Caco-2 (cell line): ENCODE data around the gene PIK3C2G. TPM values are rescaled to one million over a fixed set of nuclear protein-coding genes. Genes with fewer than 3 reads are reported as not detected.

Source experiments
- BruUV-seq: library from RNA; stranded (reverse); fragments of 400-500 nt; replicated peaks from 2 replicates; lab custom pipeline; 2021; lab: Mats Ljungman, UMichigan
- CTCF ChIA-PET: fragments of 300-600 bp; sonication (Branson Sonifier 250); formaldehyde crosslinking; loops from one replicate; lab custom pipeline; 2022; ENCODE audit warnings: antibody characterized with exemption; lab: Charles Lee
- POLR2A ChIA-PET: fragments of 300-600 bp; sonication (Branson Sonifier 250); formaldehyde crosslinking; loops from one replicate; lab custom pipeline; 2022; ENCODE audit warnings: antibody characterized with exemption; lab: Charles Lee
- DNase-seq, 2 experiments: peaks; one replicate each; pipeline versions ENCODE4 v3.0.0 to v3.0.0-alpha.2; 2020 to 2022
- H3K27me3 ChIP-seq: replicated peaks from 2 replicates; pipeline ENCODE4 v1.6.0; 2011; ENCODE audit warnings: low read length; ENCODE audit not compliant: control insufficient read depth, insufficient read depth
- H3K36me3 ChIP-seq: 2 replicates; pipeline ENCODE4 v1.5.1; 2011; ENCODE audit warnings: low read length; ENCODE audit not compliant: control insufficient read depth, insufficient read depth
- H3K4me1 ChIP-seq: fragments of 250-450 bp; sonication (Bioruptor Pico); 2 replicates; pipeline ENCODE4 v1.5.1; 2020; ENCODE audit warnings: mild to moderate bottlenecking
- H3K4me3 ChIP-seq: 2 replicates; pipeline ENCODE4 v1.5.1; 2011; ENCODE audit warnings: low read depth, mild to moderate bottlenecking, control low read depth, low read length
- H3K9me3 ChIP-seq: fragments of 250-450 bp; sonication (Bioruptor Pico); 2 replicates; pipeline ENCODE4 v1.5.1; 2020; ENCODE audit warnings: mild to moderate bottlenecking, moderate library complexity
- H3K27ac Mint-ChIP-seq: one replicate; pipeline ENCODE4 v1.8.0; 2022; ENCODE audit warnings: mixed read lengths; ENCODE audit not compliant: unreplicated experiment
- H3K27me3 Mint-ChIP-seq: one replicate; pipeline ENCODE4 v1.8.0; 2022; ENCODE audit warnings: mixed read lengths; ENCODE audit not compliant: insufficient read depth, unreplicated experiment
- H3K36me3 Mint-ChIP-seq: one replicate; pipeline ENCODE4 v1.8.0; 2022; ENCODE audit warnings: mild to moderate bottlenecking, mixed read lengths; ENCODE audit not compliant: insufficient read depth, unreplicated experiment
- H3K4me1 Mint-ChIP-seq: one replicate; pipeline ENCODE4 v1.8.0; 2022; ENCODE audit warnings: low read depth, mixed read lengths; ENCODE audit not compliant: unreplicated experiment
- H3K4me3 Mint-ChIP-seq: one replicate; pipeline ENCODE4 v1.8.0; 2022; ENCODE audit warnings: mild to moderate bottlenecking, moderate library complexity, mixed read lengths; ENCODE audit not compliant: unreplicated experiment
- H3K9me3 Mint-ChIP-seq: one replicate; pipeline ENCODE4 v1.8.0; 2022; ENCODE audit warnings: mixed read lengths; ENCODE audit not compliant: unreplicated experiment
- intact Hi-C: fragments of 100-400 bp; cut with micrococcal nuclease; formaldehyde crosslinking; loops from one replicate; pipeline ENCODE4 v1.10.0; 2022; ENCODE audit not compliant: unreplicated experiment
- total RNA-seq: library from RNA; stranded (reverse); gene quantifications from 2 replicates; pipeline ENCODE4 v1.2.3, GENCODE V29; 2022
- TF ChIP-seq, protein P1 (sequence below), 2 experiments: fragments of 200-600 bp in 1 of 2; IDR thresholded peaks; 1 replicate in 1 of 2; 2 replicates in 1 of 2; pipeline versions ENCODE4 v1.5.1 to v1.8.0; 2011 to 2022; ENCODE audit warnings: antibody characterized with exemption in 1 of 2, control low read depth in 1 of 2, inconsistent platforms in 1 of 2, low read depth in 1 of 2, low read length in 1 of 2, mild to moderate bottlenecking in 1 of 2, moderate library complexity in 1 of 2; ENCODE audit not compliant: insufficient read depth in 1 of 2, severe bottlenecking in 1 of 2, unreplicated experiment in 1 of 2

PIK3C2G gene
- total RNA-seq, 1 experiment from 2014 or later = not detected

DNA sequence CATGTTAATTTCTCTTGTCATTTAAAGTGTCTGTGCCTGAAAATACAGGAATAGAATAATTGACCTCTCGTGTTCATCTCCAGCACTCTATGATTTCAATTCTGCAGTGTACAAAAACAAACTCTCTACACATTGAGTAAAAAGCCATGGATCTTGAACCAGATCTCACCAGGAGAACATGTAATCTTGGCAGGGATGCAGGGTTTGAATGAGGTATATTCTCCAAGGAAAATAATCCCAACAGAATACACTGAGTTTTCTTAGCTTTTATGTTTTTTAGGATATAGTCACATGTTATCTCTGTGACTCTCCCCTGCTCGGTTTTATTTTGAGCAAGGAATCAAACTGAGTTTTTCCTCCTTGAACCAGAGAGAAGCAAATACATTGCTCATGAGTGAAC lies 224.7 kb downstream of the PIK3C2G start:
- H3K27ac Mint-ChIP-seq = no peak overlapping the region
- POLR2A ChIA-PET = no interaction called here
- no TSS peak for BruUV-seq

DNA sequence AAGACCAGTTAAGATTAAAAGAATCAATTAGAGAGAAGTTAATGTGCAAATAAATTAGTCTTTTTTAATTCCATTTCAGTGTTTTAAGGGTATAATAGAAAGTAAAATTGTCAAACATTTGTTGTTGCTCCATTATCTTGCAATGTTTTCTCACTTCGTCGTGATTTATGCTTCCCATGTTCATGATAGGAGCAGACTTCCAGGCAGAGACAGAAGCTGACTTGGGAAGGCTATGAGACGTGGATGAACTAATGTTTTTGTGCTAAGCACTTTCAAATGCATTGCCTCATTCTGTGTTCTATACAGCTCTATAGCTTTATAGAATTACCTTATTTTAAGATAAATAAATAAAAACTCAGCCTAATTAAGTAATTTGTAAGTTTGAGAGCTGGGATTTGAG lies 226.2 kb downstream of the PIK3C2G start:
- H3K4me3 Mint-ChIP-seq = no peak overlapping the region
- intact Hi-C loops = no loop called here
- Histone ChIP-seq H3K27me3 (no peaks in the 10 kb centered on the region), H3K4me1 (0 out of 2 replicates have a peak, but pooled peaks cover 3% of the 10 kb centered on the region), H3K9me3 (no peaks in the 10 kb centered on the region), H3K36me3 (no peaks in the 10 kb centered on the region), H3K4me3 (no peak overlapping the region)
- TF ChIP-seq, protein P1, sequence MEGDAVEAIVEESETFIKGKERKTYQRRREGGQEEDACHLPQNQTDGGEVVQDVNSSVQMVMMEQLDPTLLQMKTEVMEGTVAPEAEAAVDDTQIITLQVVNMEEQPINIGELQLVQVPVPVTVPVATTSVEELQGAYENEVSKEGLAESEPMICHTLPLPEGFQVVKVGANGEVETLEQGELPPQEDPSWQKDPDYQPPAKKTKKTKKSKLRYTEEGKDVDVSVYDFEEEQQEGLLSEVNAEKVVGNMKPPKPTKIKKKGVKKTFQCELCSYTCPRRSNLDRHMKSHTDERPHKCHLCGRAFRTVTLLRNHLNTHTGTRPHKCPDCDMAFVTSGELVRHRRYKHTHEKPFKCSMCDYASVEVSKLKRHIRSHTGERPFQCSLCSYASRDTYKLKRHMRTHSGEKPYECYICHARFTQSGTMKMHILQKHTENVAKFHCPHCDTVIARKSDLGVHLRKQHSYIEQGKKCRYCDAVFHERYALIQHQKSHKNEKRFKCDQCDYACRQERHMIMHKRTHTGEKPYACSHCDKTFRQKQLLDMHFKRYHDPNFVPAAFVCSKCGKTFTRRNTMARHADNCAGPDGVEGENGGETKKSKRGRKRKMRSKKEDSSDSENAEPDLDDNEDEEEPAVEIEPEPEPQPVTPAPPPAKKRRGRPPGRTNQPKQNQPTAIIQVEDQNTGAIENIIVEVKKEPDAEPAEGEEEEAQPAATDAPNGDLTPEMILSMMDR (IDR thresholded peaks at IDR 0.05; ENCODE audit: insufficient read depth in 1 of 2, low read depth in 1 of 2, low read length in 1 of 2, severe bottlenecking in 1 of 2, unreplicated experiment in 1 of 2) = no peak
- H3K27ac Mint-ChIP-seq = no peak overlapping the region
- no TSS peak for BruUV-seq
- peaks cover 7% of the 10 kb centered on the region for H3K4me1 Mint-ChIP-seq
- ChIA-PET POLR2A (no interaction called here), CTCF (no interaction called here)
- no peak for DNase-seq
- H3K36me3 Mint-ChIP-seq = no peaks in the 10 kb centered on the region
- no peaks in the 10 kb centered on the region for H3K9me3 Mint-ChIP-seq
- H3K27me3 Mint-ChIP-seq = peaks cover 9% of the 10 kb centered on the region

More for the DNA sequence above, 224.7 kb downstream of the PIK3C2G start:
- CTCF ChIA-PET = no interaction called here
- TF ChIP-seq, protein P1 (IDR thresholded peaks at IDR 0.05; ENCODE audit: insufficient read depth in 1 of 2, low read depth in 1 of 2, low read length in 1 of 2, severe bottlenecking in 1 of 2, unreplicated experiment in 1 of 2) = no peak
- Histone ChIP-seq H3K9me3 (no peaks in the 10 kb centered on the region), H3K27me3 (no peaks in the 10 kb centered on the region), H3K4me3 (no peak overlapping the region), H3K36me3 (no peaks in the 10 kb centered on the region), H3K4me1 (0 out of 2 replicates have a peak, but pooled peaks cover 6% of the 10 kb centered on the region)
- no peaks in the 10 kb centered on the region for H3K36me3 Mint-ChIP-seq
- H3K27me3 Mint-ChIP-seq = peaks cover 9% of the 10 kb centered on the region
- H3K4me1 Mint-ChIP-seq = peaks cover 7% of the 10 kb centered on the region
- no peaks in the 10 kb centered on the region for H3K9me3 Mint-ChIP-seq
- H3K4me3 Mint-ChIP-seq = no peak overlapping the region
- intact Hi-C loops = no loop called here
- DNase-seq = no peak

DNA sequence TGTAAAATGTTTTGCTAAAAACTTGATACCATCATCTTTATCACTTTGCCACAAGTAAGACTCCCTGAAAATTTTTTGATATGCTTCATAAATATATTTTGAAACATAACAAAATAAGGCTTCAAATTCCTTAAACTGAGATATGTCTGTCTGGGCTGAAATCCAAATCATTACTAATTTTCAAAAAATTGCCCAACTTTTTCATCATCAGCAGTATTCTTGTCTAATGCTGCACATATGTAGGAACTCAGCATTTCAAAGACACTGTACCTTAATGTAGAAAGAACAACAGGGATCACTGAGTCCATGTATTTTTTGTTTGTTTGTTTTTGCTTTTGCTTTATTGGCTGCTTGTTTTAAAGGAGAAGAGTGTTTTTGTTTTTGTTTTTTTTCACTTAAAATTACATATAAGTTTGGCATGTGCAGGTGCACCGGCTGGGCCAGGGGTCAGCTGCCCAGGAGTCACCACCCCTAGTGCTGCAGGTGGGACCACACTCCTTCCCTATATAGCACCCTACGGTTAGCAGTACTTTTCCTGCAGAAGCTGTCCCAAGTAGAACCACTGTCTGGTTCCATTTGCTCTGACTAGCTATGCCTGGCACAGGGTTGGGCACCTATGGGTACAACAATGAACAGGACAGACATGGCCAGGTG lies 231.2 kb downstream of the PIK3C2G start:
- POLR2A ChIA-PET = no interaction called here
- Mint-ChIP-seq H3K9me3 (no peaks in the 10 kb centered on the region), H3K4me1 (no peaks in the 10 kb centered on the region), H3K27me3 (no peaks in the 10 kb centered on the region), H3K4me3 (no peak overlapping the region), H3K27ac (no peak overlapping the region), H3K36me3 (no peaks in the 10 kb centered on the region)
- Histone ChIP-seq H3K9me3 (no peaks in the 10 kb centered on the region), H3K4me3 (no peak overlapping the region), H3K4me1 (no peaks in the 10 kb centered on the region), H3K27me3 (no peaks in the 10 kb centered on the region), H3K36me3 (no peaks in the 10 kb centered on the region)
- DNase-seq = no peak
- no TSS peak for BruUV-seq
- intact Hi-C loops = no loop called here
- TF ChIP-seq, protein P1 (IDR thresholded peaks at IDR 0.05; ENCODE audit: insufficient read depth in 1 of 2, low read depth in 1 of 2, low read length in 1 of 2, severe bottlenecking in 1 of 2, unreplicated experiment in 1 of 2) = no peak
- CTCF ChIA-PET = no interaction called here
